ENCODE results near the gene FGGY. TPM values are rescaled to one million over a fixed set of nuclear protein-coding genes. Genes with fewer than 3 reads are reported as not detected.

Gene FGGY
- total RNA-seq, 1 donor from 2014 or later = 32.5 TPM

- Histone ChIP-seq H3K4me2 (no peak overlapping the region), H3K9ac (no peak overlapping the region)
- peaks cover 12% of the 10 kb centered on the region for H3K4me1 Mint-ChIP-seq
Measured at GRCh38 chr1:59545830-59546229, 248.9 kb downstream of the FGGY start.

DNA sequence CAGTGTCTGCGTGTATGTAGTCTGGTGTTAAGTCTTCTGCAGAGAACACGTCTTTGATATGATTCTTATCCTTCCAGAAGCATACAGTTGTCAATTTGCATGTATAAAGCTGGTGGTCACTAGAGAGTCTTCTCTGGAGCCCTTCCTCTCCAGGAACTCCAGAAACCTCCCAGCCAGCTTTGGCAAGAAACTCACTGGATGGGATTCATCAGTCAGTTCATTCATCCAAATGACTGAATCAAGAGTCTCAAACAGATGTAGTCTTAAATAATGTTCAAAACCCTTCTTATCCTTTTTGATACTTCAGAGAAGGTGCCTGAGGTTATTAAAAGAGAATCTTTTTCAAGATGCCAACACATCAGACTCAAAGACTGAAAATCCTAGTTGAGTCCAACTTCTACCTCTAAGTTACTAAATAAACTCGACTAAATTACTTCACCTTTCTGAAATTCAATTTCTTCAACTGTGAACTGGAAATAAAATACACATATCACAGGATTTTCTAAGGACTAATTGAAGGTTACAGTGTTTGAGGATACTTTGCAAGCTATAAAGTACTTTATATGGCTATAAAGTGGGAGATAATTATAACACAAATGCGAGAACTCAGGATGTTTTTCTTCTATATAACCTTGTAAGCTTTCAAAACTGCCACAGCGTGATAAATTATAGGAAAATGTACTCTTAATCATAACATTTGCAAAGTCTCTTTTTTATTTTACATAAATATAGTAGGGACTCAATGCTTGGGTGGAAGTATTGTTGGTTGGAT, 252.4 kb downstream of the FGGY start:
- Histone ChIP-seq H3K27ac (no peak overlapping the region), H3F3A (ENCODE audit: low read depth) (no peaks in the 10 kb centered on the region), H2AFZ (replicated peaks) (no peak overlapping the region), H3K79me2 (ENCODE audit: low read depth) (no peaks in the 10 kb centered on the region), H3K4me2 (no peak overlapping the region), H3K36me3 (no peaks in the 10 kb centered on the region), H3K4me1 (peaks cover 5% of the 10 kb centered on the region), H3K9me3 (ENCODE audit: low read depth) (no peaks in the 10 kb centered on the region), H3K4me3 (no peak overlapping the region), H4K20me1 (ENCODE audit: low read depth) (no peaks in the 10 kb centered on the region), H3K9ac (no peak overlapping the region), H3K27me3 (no peaks in the 10 kb centered on the region)
- H3K36me3 Mint-ChIP-seq = no peaks in the 10 kb centered on the region
- peaks cover 2% of the 10 kb centered on the region for H3K27me3 Mint-ChIP-seq (ENCODE audit: insufficient read depth, low read depth)
- no peak overlapping the region for H3K4me3 Mint-ChIP-seq
- DNase-seq (ENCODE audit: low spot score) = no peak
- peaks cover 15% of the 10 kb centered on the region for H3K4me1 Mint-ChIP-seq
- no peak overlapping the region for H3K27ac Mint-ChIP-seq
- no peaks in the 10 kb centered on the region for H3K9me3 Mint-ChIP-seq
- TF ChIP-seq, protein P1, sequence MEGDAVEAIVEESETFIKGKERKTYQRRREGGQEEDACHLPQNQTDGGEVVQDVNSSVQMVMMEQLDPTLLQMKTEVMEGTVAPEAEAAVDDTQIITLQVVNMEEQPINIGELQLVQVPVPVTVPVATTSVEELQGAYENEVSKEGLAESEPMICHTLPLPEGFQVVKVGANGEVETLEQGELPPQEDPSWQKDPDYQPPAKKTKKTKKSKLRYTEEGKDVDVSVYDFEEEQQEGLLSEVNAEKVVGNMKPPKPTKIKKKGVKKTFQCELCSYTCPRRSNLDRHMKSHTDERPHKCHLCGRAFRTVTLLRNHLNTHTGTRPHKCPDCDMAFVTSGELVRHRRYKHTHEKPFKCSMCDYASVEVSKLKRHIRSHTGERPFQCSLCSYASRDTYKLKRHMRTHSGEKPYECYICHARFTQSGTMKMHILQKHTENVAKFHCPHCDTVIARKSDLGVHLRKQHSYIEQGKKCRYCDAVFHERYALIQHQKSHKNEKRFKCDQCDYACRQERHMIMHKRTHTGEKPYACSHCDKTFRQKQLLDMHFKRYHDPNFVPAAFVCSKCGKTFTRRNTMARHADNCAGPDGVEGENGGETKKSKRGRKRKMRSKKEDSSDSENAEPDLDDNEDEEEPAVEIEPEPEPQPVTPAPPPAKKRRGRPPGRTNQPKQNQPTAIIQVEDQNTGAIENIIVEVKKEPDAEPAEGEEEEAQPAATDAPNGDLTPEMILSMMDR (IDR thresholded peaks at IDR 0.05) = no peak
- no peak for TF ChIP-seq EZH2phosphoT487 (IDR thresholded peaks at IDR 0.05)
- no peak for TF ChIP-seq EZH2 (IDR thresholded peaks at IDR 0.05)

More at GRCh38 chr1:59545830-59546229, 248.9 kb downstream of the FGGY start:
- Histone ChIP-seq H3F3A (ENCODE audit: low read depth) (no peaks in the 10 kb centered on the region), H3K79me2 (ENCODE audit: low read depth) (no peaks in the 10 kb centered on the region), H3K9me3 (ENCODE audit: low read depth) (no peaks in the 10 kb centered on the region), H3K27ac (no peak overlapping the region), H2AFZ (replicated peaks) (no peak overlapping the region), H3K27me3 (no peaks in the 10 kb centered on the region), H3K36me3 (no peaks in the 10 kb centered on the region), H3K4me1 (peaks cover 7% of the 10 kb centered on the region), H3K4me3 (no peak overlapping the region), H4K20me1 (ENCODE audit: low read depth) (no peaks in the 10 kb centered on the region)
- no peaks in the 10 kb centered on the region for H3K36me3 Mint-ChIP-seq
- no peaks in the 10 kb centered on the region for H3K9me3 Mint-ChIP-seq
- no peak overlapping the region for H3K4me3 Mint-ChIP-seq
- peaks cover 2% of the 10 kb centered on the region for H3K27me3 Mint-ChIP-seq (ENCODE audit: insufficient read depth, low read depth)
- no peak overlapping the region for H3K27ac Mint-ChIP-seq
- no peak for DNase-seq (ENCODE audit: low spot score)
- no peak for TF ChIP-seq EZH2 (IDR thresholded peaks at IDR 0.05)

- DNase-seq (ENCODE audit: low spot score) = no peak
- no peak overlapping the region for H3K27ac Mint-ChIP-seq
- Histone ChIP-seq H3K4me1 (peaks cover 11% of the 10 kb centered on the region), H3K4me2 (no peak overlapping the region), H3K36me3 (no peaks in the 10 kb centered on the region), H2AFZ (replicated peaks) (no peak overlapping the region), H3K9ac (no peak overlapping the region), H3K27me3 (no peaks in the 10 kb centered on the region), H4K20me1 (ENCODE audit: low read depth) (no peaks in the 10 kb centered on the region), H3K27ac (no peak overlapping the region), H3K4me3 (no peak overlapping the region), H3K9me3 (ENCODE audit: low read depth) (no peaks in the 10 kb centered on the region), H3F3A (ENCODE audit: low read depth) (no peaks in the 10 kb centered on the region), H3K79me2 (ENCODE audit: low read depth) (no peaks in the 10 kb centered on the region)
- peaks cover 22% of the 10 kb centered on the region for H3K4me1 Mint-ChIP-seq
- H3K27me3 Mint-ChIP-seq (ENCODE audit: insufficient read depth, low read depth) = peaks cover 2% of the 10 kb centered on the region
- H3K4me3 Mint-ChIP-seq = no peak overlapping the region
- no peaks in the 10 kb centered on the region for H3K9me3 Mint-ChIP-seq
- H3K36me3 Mint-ChIP-seq = no peaks in the 10 kb centered on the region
- TF ChIP-seq EZH2 (IDR thresholded peaks at IDR 0.05) (no peak), EZH2phosphoT487 (IDR thresholded peaks at IDR 0.05) (no peak)
- TF ChIP-seq, protein P1 (IDR thresholded peaks at IDR 0.05) = no peak
Measured at GRCh38 chr1:59549903-59550302, 253.0 kb downstream of the FGGY start.

- Mint-ChIP-seq H3K4me1 (peaks cover 35% of the 10 kb centered on the region), H3K27me3 (ENCODE audit: insufficient read depth, low read depth) (peaks cover 4% of the 10 kb centered on the region), H3K27ac (no peak overlapping the region), H3K9me3 (no peaks in the 10 kb centered on the region), H3K36me3 (no peaks in the 10 kb centered on the region), H3K4me3 (no peak overlapping the region)
- Histone ChIP-seq H3F3A (ENCODE audit: low read depth) (peaks cover 2% of the 10 kb centered on the region), H3K79me2 (ENCODE audit: low read depth) (no peaks in the 10 kb centered on the region), H3K27ac (no peak overlapping the region), H3K4me2 (no peak overlapping the region), H4K20me1 (ENCODE audit: low read depth) (no peaks in the 10 kb centered on the region), H3K9me3 (ENCODE audit: low read depth) (no peaks in the 10 kb centered on the region), H3K36me3 (no peaks in the 10 kb centered on the region), H3K4me3 (no peak overlapping the region), H3K9ac (no peak overlapping the region), H3K4me1 (peaks cover 15% of the 10 kb centered on the region), H3K27me3 (no peaks in the 10 kb centered on the region), H2AFZ (replicated peaks) (no peak overlapping the region)
- TF ChIP-seq, protein P1 (IDR thresholded peaks at IDR 0.05) = no peak
- no peak for TF ChIP-seq EZH2 (IDR thresholded peaks at IDR 0.05)
- TF ChIP-seq EZH2phosphoT487 (IDR thresholded peaks at IDR 0.05) = no peak
- no peak for DNase-seq (ENCODE audit: low spot score)
Measured at GRCh38 chr1:59552007-59552406, 255.1 kb downstream of the FGGY start.

Measured in neural progenitor cell (in vitro differentiated cells).